Activated naive CD8-positive, alpha-beta T cell (primary cell): ENCODE measurements around the gene PSMB5.

ENCODE experiments used
- H3K27ac Mint-ChIP-seq: one replicate; pipeline ENCODE4 v1.8.0; 2021; ENCODE audit warnings: mixed read lengths
- H3K27me3 Mint-ChIP-seq: one replicate; pipeline ENCODE4 v1.8.0; 2021; ENCODE audit warnings: mixed read lengths
- H3K36me3 Mint-ChIP-seq: one replicate; pipeline ENCODE4 v1.8.0; 2021; ENCODE audit warnings: mixed read lengths
- H3K4me1 Mint-ChIP-seq: one replicate; pipeline ENCODE4 v1.8.0; 2021; ENCODE audit warnings: low read depth, mixed read lengths
- H3K4me3 Mint-ChIP-seq: one replicate; pipeline ENCODE4 v1.8.0; 2021; ENCODE audit warnings: mild to moderate bottlenecking, mixed read lengths
- H3K9me3 Mint-ChIP-seq: one replicate; pipeline ENCODE4 v1.8.0; 2021; ENCODE audit warnings: low read depth, mixed read lengths

Gene PSMB5

GRCh38 chr14:23040100-23040499 is 5.4 kb upstream of the PSMB5 start:
- no peaks in the 10 kb centered on the region for H3K36me3 Mint-ChIP-seq
- no peak overlapping the region for H3K27ac Mint-ChIP-seq
- H3K4me3 Mint-ChIP-seq: no peak overlapping the region

GRCh38 chr14:23035303-23036144 is 824 bp upstream of the PSMB5 start:
- peaks cover 12% of the 10 kb centered on the region for H3K36me3 Mint-ChIP-seq

More at GRCh38 chr14:23040100-23040499, 5.4 kb upstream of the PSMB5 start:
- H3K9me3 Mint-ChIP-seq: no peaks in the 10 kb centered on the region
- peaks cover 8% of the 10 kb centered on the region for H3K4me1 Mint-ChIP-seq
- H3K27me3 Mint-ChIP-seq: peaks cover 1% of the 10 kb centered on the region

DNA sequence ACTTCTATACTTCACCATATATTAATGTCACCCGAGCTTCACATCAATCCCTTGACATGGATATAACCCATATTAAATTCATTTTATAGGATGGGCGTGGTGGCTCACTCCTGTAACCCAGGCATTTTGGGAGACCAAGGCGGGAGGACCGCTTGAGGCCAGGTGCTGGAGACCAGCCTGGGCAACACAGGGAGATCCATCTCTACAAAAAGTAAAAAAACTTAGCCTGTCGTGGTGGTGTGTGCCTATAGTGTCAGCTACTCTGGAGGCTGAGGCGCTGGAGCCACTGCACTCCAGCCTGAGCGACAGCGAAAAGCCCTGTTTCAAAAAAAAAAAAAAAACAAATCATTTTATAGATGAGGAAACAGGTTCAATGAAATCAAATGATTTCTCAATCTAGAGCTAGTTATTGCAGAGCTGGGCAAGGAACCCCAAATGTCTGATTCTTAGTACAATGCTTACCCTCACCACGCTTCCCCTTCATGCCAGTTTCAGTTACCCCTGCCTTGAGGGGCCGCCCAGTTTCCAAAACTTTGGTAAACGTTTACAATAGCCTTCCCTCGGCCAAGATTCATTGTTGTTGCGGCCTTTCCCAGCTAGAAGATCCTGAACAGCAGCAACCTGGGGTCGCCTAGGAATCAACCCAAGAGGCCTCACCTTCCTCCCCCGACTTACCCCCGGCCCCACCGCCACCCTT is 751 bp downstream of the PSMB5 start:
- Mint-ChIP-seq H3K9me3 (no peaks in the 10 kb centered on the region), H3K27ac (peak overlapping the region; percentile 98), H3K4me3 (peak overlapping the region; percentile 97), H3K36me3 (peaks cover 12% of the 10 kb centered on the region), H3K27me3 (no peaks in the 10 kb centered on the region), H3K4me1 (peaks cover 36% of the 10 kb centered on the region)

More at GRCh38 chr14:23035303-23036144, 824 bp upstream of the PSMB5 start:
- peaks cover 29% of the 10 kb centered on the region for H3K4me1 Mint-ChIP-seq
- H3K27ac Mint-ChIP-seq: peak overlapping the region; percentile 98
- H3K9me3 Mint-ChIP-seq: no peaks in the 10 kb centered on the region
- H3K27me3 Mint-ChIP-seq: no peaks in the 10 kb centered on the region
- H3K4me3 Mint-ChIP-seq: peak overlapping the region; percentile 97

DNA sequence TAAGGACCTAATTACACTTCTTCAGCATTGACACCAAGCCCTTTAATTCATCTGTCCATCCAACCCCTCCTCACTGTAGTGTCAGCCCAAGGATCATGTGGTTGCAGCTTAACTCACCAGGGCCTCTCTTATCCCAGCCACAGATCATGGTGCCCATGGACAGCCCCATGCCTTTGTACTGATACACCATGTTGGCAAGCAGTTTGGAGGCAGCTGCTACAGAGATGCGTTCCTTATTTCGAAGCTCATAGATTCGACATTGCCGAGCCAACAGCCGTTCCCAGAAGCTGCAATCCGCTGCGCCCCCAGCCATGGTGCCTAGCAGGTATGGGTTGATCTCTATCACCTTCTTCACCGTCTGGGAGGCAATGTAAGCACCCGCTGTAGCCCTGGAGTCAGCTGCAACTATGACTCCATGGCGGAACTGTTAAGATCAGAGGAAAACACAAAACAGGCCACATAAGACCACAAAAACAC is 1.4 kb downstream of the PSMB5 start:
- Mint-ChIP-seq H3K4me3 (peak overlapping the region; percentile 97), H3K9me3 (no peaks in the 10 kb centered on the region), H3K4me1 (peaks cover 42% of the 10 kb centered on the region), H3K36me3 (peaks cover 16% of the 10 kb centered on the region), H3K27me3 (no peaks in the 10 kb centered on the region), H3K27ac (peak overlapping the region; percentile 98)

DNA sequence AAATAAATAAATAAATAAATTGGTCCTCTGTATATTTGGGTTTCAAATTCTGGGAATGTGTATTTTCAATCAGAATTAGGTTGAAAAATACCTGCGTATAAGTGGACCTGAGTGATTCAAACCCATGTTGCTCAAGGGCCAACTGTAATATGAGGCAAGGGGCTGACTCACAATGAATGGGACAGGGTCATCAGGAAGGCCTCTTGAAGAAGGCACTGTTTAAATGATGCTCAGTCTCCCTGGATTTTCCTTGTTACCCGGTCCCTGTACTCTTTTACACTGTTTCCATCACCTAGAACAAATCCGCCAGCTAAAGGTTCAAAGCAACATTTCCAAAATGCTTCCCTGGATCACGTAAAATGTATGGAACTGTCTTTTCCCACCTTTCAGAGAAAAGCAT is 3.8 kb downstream of the PSMB5 start:
- Mint-ChIP-seq H3K9me3 (no peaks in the 10 kb centered on the region), H3K36me3 (peaks cover 22% of the 10 kb centered on the region), H3K4me3 (peak overlapping the region; percentile 59), H3K27ac (peak overlapping the region; percentile 28), H3K4me1 (peaks cover 51% of the 10 kb centered on the region), H3K27me3 (no peaks in the 10 kb centered on the region)

DNA sequence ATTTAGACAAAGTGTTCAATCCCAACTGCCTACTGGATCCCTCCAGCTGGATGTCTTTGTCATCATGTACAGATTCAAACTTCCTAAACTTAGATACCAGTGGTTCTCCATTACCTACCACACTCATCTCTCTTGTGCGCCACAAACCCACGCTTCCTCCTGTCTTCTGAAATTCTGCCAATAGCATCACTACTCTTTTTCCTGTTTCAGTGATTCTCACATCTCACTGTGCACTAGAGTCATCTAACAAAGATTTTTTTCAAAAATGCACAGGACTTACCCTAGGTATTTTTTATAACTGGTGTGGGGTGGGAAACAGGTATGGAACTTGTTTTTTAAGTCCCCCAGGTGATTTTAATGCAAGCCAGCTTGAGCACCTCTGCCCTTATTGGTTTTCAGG is 5.9 kb downstream of the PSMB5 start:
- Mint-ChIP-seq H3K4me3 (peak overlapping the region; percentile 67), H3K4me1 (peaks cover 59% of the 10 kb centered on the region), H3K27ac (peak overlapping the region; percentile 88), H3K27me3 (no peaks in the 10 kb centered on the region), H3K9me3 (no peaks in the 10 kb centered on the region), H3K36me3 (peaks cover 38% of the 10 kb centered on the region)

DNA sequence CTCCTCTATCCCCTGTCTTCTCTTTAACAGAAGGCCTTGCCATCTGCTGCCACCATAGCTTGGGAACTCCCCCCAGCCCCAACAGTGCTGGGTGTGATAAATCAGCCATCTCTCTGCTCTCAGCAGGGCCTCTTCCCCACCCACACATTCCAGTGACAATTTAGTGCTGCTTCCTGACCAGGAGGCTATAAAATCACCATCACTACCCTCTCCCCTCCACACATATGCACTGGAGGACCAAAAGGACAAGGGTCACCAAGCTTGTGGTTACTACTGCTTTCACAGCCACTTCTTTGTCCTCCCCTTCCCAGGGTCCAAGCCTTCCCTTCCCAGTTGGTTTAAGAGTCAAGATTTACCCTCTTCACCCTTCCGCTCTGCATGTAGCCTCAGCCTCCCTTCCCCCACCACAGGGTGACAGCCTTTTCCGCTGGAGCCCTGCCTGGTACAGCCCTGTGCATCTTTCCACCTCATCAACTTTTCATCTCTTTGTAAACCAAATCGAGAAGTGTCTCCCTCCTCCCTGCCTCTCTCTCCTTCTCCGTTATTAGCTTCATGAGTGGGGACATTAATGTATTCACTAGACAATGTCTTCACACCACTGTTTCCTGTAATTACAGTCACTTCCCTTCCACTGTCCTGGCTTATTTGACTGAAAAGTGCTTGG is 9.4 kb downstream of the PSMB5 start:
- Mint-ChIP-seq H3K4me3 (peak overlapping the region; percentile 18), H3K4me1 (peaks cover 71% of the 10 kb centered on the region), H3K9me3 (no peaks in the 10 kb centered on the region), H3K27me3 (no peaks in the 10 kb centered on the region), H3K36me3 (peaks cover 26% of the 10 kb centered on the region), H3K27ac (peak overlapping the region; percentile 61)

- H3K36me3 Mint-ChIP-seq: peaks cover 26% of the 10 kb centered on the region
- peak overlapping the region; percentile 61 for H3K27ac Mint-ChIP-seq
- H3K4me1 Mint-ChIP-seq: peaks cover 73% of the 10 kb centered on the region
- H3K4me3 Mint-ChIP-seq: peak overlapping the region; percentile 5
- no peaks in the 10 kb centered on the region for H3K9me3 Mint-ChIP-seq
- H3K27me3 Mint-ChIP-seq: no peaks in the 10 kb centered on the region
Measured at GRCh38 chr14:23024612-23025075, 10.1 kb downstream of the PSMB5 start.

DNA sequence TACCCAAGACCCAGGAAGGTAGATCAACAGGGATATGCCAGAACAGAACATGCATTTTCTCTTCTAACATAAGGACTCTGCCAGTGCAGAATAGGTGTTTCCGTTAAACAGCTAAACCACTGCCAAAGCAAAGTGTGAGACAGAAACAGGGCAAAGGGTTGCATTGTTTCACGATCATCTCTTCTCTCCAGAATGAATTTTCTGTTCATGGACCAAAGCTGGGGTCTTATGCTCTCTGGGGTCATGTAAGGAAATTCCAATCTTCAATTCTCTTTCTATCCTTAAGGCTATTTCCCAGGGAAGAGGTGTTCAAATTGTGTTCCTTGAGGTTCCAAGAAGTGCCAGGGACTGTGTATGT is 10.9 kb downstream of the PSMB5 start:
- H3K27ac Mint-ChIP-seq: peak overlapping the region; percentile 54
- H3K4me3 Mint-ChIP-seq: peak overlapping the region; percentile 51
- H3K36me3 Mint-ChIP-seq: peaks cover 25% of the 10 kb centered on the region
- H3K4me1 Mint-ChIP-seq: peaks cover 65% of the 10 kb centered on the region
- H3K27me3 Mint-ChIP-seq: no peaks in the 10 kb centered on the region
- no peaks in the 10 kb centered on the region for H3K9me3 Mint-ChIP-seq

- H3K9me3 Mint-ChIP-seq: no peaks in the 10 kb centered on the region
- H3K36me3 Mint-ChIP-seq: peaks cover 23% of the 10 kb centered on the region
- no peaks in the 10 kb centered on the region for H3K27me3 Mint-ChIP-seq
- peak overlapping the region; percentile 51 for H3K4me3 Mint-ChIP-seq
- H3K27ac Mint-ChIP-seq: peak overlapping the region; percentile 47
- peaks cover 61% of the 10 kb centered on the region for H3K4me1 Mint-ChIP-seq
Measured at GRCh38 chr14:23023022-23023794, 11.5 kb downstream of the PSMB5 start.

- H3K4me3 Mint-ChIP-seq: no peak overlapping the region
- H3K27me3 Mint-ChIP-seq: no peaks in the 10 kb centered on the region
- no peaks in the 10 kb centered on the region for H3K9me3 Mint-ChIP-seq
- H3K36me3 Mint-ChIP-seq: peaks cover 19% of the 10 kb centered on the region
- H3K4me1 Mint-ChIP-seq: peaks cover 55% of the 10 kb centered on the region
- H3K27ac Mint-ChIP-seq: no peak overlapping the region
Measured at GRCh38 chr14:23021889-23022442, 12.7 kb downstream of the PSMB5 start.

DNA sequence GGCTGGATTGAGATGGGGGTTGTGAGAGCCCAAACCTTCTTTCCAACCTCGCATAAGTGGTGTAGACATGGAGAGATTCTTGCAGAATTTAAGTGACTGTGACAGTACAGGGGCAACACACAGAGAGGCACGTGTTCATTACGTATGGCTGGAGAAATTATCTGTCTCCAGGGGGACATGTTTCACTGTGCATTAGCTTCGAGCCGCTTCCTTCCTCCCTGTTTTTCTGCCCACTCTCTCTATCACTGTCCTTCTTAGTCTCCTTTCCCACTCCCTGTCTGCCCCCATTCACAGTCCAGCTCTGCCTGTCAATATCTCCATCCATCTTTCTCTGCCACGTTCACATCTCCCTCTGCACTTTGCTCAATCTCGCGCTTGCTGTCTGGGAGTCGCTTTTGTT is 13.3 kb downstream of the PSMB5 start:
- Mint-ChIP-seq H3K4me1 (peaks cover 55% of the 10 kb centered on the region), H3K4me3 (no peak overlapping the region), H3K27ac (no peak overlapping the region), H3K36me3 (peaks cover 19% of the 10 kb centered on the region), H3K27me3 (no peaks in the 10 kb centered on the region), H3K9me3 (no peaks in the 10 kb centered on the region)

GRCh38 chr14:23020143-23021128 is 14.3 kb downstream of the PSMB5 start:
- Mint-ChIP-seq H3K27me3 (no peaks in the 10 kb centered on the region), H3K9me3 (no peaks in the 10 kb centered on the region), H3K4me1 (peaks cover 49% of the 10 kb centered on the region), H3K36me3 (peaks cover 12% of the 10 kb centered on the region), H3K27ac (peak overlapping the region; percentile 59), H3K4me3 (no peak overlapping the region)
